Ishikawa (cell line): ENCODE measurements around the gene LXN.

Experiments used
- CEBPB ChIP-seq: IDR thresholded peaks from 2 replicates; pipeline ENCODE4 v1.6.1; 2012
- CREB1 ChIP-seq: IDR thresholded peaks from 2 replicates; pipeline ENCODE4 v1.6.1; 2012; ENCODE audit warnings: low read depth
- EGR1 ChIP-seq: IDR thresholded peaks from 2 replicates; pipeline ENCODE4 v1.6.1; 2012
- EP300 ChIP-seq: IDR thresholded peaks from 2 replicates; pipeline ENCODE4 v1.6.1; 2012; ENCODE audit warnings: borderline replicate concordance
- FOXM1 ChIP-seq: IDR thresholded peaks from 2 replicates; pipeline ENCODE4 v1.6.1; 2012; ENCODE audit warnings: low read depth, borderline replicate concordance
- NFIC ChIP-seq: IDR thresholded peaks from 2 replicates; pipeline ENCODE4 v1.6.1; 2012
- RAD21 ChIP-seq: IDR thresholded peaks from 2 replicates; pipeline ENCODE4 v1.6.1; 2012; ENCODE audit warnings: low read depth
- TAF1 ChIP-seq: IDR thresholded peaks from 2 replicates; pipeline ENCODE4 v1.6.1; 2012; ENCODE audit warnings: low read depth, mild to moderate bottlenecking
- TCF12 ChIP-seq: IDR thresholded peaks from 2 replicates; pipeline ENCODE4 v1.6.1; 2012; ENCODE audit warnings: low read depth
- TEAD4 ChIP-seq: IDR thresholded peaks from 2 replicates; pipeline ENCODE4 v1.6.1; 2012
- YY1 ChIP-seq: IDR thresholded peaks from 2 replicates; pipeline ENCODE4 v1.6.1; 2012; ENCODE audit warnings: low read depth
- ZBTB7A ChIP-seq: IDR thresholded peaks from 2 replicates; pipeline ENCODE4 v1.6.1; 2012; ENCODE audit warnings: low read depth
- TF ChIP-seq, protein P1 (sequence below): IDR thresholded peaks from 2 replicates; pipeline ENCODE4 v1.6.1; 2012
- TF ChIP-seq, protein P2 (sequence below): IDR thresholded peaks from 2 replicates; pipeline ENCODE4 v1.6.1; 2012
- TF ChIP-seq, protein P3 (sequence below): IDR thresholded peaks from 2 replicates; pipeline ENCODE4 v1.6.1; 2012; ENCODE audit warnings: low read depth, mild to moderate bottlenecking

The LXN gene

DNA sequence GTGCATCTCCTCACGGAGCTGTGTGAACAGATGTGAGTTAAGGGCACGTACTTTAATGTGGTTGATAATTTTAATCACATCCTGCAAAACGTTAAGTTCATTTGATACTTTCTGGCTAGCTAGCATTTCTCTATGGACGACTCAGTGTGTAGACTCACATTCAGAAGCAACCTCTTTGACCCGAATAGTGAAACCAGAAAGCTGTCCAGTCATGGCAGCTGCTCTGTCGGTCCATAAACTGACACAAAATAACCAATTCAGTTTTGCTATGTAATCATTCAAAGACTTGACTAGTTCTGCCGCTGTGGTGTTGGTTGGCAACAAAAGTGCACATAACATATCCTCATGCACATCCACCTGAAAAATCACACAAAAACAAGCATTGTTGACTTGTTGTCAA, 31.8 kb downstream of the LXN start:
- TF ChIP-seq TEAD4 = no peak
- no peak for TF ChIP-seq TAF1
- TF ChIP-seq, protein P1, sequence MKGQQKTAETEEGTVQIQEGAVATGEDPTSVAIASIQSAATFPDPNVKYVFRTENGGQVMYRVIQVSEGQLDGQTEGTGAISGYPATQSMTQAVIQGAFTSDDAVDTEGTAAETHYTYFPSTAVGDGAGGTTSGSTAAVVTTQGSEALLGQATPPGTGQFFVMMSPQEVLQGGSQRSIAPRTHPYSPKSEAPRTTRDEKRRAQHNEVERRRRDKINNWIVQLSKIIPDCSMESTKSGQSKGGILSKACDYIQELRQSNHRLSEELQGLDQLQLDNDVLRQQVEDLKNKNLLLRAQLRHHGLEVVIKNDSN = no peak
- no peak for TF ChIP-seq RAD21
- TF ChIP-seq CREB1 = no peak
- no peak for TF ChIP-seq EP300
- TF ChIP-seq ZBTB7A = no peak
- TF ChIP-seq, protein P2, sequence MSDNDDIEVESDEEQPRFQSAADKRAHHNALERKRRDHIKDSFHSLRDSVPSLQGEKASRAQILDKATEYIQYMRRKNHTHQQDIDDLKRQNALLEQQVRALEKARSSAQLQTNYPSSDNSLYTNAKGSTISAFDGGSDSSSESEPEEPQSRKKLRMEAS = no peak
- no peak for TF ChIP-seq NFIC
- TF ChIP-seq FOXM1 = no peak
- TF ChIP-seq EGR1 = no peak
- TF ChIP-seq TCF12 = no peak
- TF ChIP-seq YY1 = no peak
- TF ChIP-seq, protein P3, sequence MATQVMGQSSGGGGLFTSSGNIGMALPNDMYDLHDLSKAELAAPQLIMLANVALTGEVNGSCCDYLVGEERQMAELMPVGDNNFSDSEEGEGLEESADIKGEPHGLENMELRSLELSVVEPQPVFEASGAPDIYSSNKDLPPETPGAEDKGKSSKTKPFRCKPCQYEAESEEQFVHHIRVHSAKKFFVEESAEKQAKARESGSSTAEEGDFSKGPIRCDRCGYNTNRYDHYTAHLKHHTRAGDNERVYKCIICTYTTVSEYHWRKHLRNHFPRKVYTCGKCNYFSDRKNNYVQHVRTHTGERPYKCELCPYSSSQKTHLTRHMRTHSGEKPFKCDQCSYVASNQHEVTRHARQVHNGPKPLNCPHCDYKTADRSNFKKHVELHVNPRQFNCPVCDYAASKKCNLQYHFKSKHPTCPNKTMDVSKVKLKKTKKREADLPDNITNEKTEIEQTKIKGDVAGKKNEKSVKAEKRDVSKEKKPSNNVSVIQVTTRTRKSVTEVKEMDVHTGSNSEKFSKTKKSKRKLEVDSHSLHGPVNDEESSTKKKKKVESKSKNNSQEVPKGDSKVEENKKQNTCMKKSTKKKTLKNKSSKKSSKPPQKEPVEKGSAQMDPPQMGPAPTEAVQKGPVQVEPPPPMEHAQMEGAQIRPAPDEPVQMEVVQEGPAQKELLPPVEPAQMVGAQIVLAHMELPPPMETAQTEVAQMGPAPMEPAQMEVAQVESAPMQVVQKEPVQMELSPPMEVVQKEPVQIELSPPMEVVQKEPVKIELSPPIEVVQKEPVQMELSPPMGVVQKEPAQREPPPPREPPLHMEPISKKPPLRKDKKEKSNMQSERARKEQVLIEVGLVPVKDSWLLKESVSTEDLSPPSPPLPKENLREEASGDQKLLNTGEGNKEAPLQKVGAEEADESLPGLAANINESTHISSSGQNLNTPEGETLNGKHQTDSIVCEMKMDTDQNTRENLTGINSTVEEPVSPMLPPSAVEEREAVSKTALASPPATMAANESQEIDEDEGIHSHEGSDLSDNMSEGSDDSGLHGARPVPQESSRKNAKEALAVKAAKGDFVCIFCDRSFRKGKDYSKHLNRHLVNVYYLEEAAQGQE = no peak
- TF ChIP-seq CEBPB = no peak

DNA sequence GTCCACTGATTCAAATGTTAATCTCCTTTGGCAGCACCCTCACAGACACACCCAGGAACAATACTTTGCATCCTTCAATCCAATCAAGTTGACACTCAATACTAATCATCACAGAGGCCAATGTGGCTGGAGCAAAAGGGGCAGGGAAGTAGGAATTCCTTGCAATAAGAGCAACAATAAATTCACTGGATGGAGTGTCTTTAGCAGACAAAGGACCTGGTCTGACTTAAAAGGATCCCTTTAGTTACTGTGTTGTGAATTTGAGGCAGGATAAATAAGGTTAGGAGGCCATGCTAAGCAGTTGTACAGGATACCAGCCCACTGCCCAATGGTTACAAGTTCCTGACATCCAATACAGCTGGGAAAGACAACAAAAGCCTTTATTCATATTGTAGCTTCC, 40.5 kb downstream of the LXN start:
- no peak for TF ChIP-seq TCF12
- no peak for TF ChIP-seq TAF1
- no peak for TF ChIP-seq FOXM1
- TF ChIP-seq NFIC = no peak
- TF ChIP-seq, protein P3 = no peak
- no peak for TF ChIP-seq ZBTB7A
- TF ChIP-seq EGR1 = no peak
- TF ChIP-seq TEAD4 = no peak
- TF ChIP-seq YY1 = no peak
- no peak for TF ChIP-seq CEBPB

DNA sequence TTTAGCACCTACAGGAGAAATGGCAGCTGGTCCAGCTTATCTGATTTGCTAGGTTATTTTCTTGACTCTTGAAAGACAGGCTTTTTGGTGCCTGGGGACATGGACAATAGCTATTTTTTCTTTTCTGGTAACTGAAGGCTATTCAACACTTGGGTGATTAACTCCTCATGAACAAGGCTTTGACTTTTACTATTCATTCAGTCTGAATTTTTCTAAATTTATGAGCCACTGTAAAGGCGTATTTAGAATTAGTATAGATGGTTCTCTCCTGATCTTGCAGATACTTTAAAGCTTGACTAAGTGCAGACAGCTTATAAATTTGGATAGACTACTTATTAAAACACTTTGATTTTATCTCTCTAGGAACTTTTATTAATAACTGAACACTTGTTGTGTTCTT, 46.6 kb downstream of the LXN start:
- no peak for TF ChIP-seq NFIC
- TF ChIP-seq, protein P2 = no peak
- no peak for TF ChIP-seq TCF12
- TF ChIP-seq TAF1 = no peak
- no peak for TF ChIP-seq FOXM1
- TF ChIP-seq YY1 = no peak
- TF ChIP-seq, protein P3 = no peak
- no peak for TF ChIP-seq CREB1
- TF ChIP-seq, protein P1 = no peak
- TF ChIP-seq EGR1 = no peak
- TF ChIP-seq CEBPB = no peak
- no peak for TF ChIP-seq RAD21
- no peak for TF ChIP-seq TEAD4
- TF ChIP-seq ZBTB7A = no peak
- no peak for TF ChIP-seq EP300

DNA sequence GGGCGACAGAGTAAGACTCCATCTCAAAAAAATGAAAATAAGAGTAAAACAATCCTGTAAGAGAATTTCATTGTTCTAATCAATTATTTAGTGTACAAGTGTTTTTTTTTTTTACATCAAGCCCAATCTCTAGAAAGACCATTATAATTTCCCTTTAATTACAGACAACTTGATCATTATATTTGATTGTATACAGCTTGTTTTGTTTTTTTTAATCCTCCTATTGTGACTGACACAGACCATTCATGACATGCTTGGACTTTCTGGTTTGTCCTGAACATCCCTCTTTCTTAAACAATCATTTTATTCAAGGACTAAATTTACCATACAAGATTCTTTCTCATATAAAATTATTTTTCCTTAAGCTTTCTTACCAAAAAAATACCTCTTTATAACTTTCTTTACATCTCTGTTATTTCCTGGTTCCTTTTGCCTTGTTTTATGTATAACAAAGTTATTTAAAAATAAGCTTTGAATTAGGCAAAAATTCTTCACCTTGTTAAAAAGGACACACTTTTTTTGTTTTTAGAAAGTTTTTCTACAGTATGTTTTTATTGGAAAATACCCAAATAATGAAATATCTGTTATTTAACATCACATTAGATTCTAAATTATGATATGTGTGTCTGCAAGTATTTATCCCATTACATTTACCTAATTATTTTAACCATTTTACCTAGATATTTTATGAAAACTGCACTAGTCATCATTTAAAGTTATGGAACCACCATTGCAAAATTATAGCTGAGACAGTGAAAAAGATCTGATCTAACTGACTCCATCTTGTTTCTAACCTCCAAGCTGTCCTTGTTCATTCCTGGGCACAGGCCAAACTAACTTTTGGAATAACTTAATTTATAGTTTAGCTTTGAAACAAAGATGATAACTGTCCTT, 54.2 kb downstream of the LXN start:
- TF ChIP-seq CREB1 (no peak), TCF12 (no peak), ZBTB7A (no peak), EGR1 (no peak), TEAD4 (no peak), TAF1 (no peak), RAD21 (no peak), NFIC (no peak), EP300 (no peak), FOXM1 (no peak), CEBPB (no peak), YY1 (no peak)
- TF ChIP-seq, protein P3 = no peak
- TF ChIP-seq, protein P1 = no peak
- TF ChIP-seq, protein P2 = no peak
